GM21717 (cell line): ENCODE measurements around the gene ENTPD1.
A peak's percentile ranks its signal among the peaks of the same experiment; 100 is the strongest.

Source experiments
- ATAC-seq: cut with Tn5 transposase; IDR thresholded peaks from one replicate; pipeline ENCODE4 v1.9.1; 2021; ENCODE audit warnings: mild to moderate bottlenecking, moderate library complexity; ENCODE audit not compliant: unreplicated experiment

ENTPD1 gene

GRCh38 chr10:95820363-95820762 lies 64.4 kb downstream of the ENTPD1 start:
- peak; percentile 47 for ATAC-seq

GRCh38 chr10:95821720-95822119 lies 65.8 kb downstream of the ENTPD1 start:
- ATAC-seq, result no peak

- no peak for ATAC-seq
Observed at GRCh38 chr10:95830044-95830443, 74.1 kb downstream of the ENTPD1 start.

DNA sequence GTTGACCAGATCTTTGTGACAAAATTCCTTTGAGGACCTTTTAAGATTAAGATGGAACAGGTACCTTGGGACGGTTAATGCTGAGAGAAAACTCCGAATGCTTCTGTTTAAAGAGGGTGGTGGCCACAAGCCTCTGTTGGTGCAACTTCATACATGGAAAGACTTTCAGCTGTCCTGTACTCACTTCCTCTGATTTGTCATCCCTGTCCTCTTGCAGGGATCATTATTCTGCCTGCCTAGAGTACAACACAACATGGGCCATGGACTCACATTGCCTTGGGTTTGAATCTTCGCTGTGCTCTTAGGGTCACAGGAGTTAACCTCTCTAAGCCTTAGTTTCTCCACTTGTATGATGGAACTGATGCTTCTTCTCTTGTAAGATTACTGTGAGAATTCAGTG lies 75.1 kb downstream of the ENTPD1 start:
- no peak for ATAC-seq

GRCh38 chr10:95831515-95831914 lies 75.6 kb downstream of the ENTPD1 start:
- no peak for ATAC-seq

DNA sequence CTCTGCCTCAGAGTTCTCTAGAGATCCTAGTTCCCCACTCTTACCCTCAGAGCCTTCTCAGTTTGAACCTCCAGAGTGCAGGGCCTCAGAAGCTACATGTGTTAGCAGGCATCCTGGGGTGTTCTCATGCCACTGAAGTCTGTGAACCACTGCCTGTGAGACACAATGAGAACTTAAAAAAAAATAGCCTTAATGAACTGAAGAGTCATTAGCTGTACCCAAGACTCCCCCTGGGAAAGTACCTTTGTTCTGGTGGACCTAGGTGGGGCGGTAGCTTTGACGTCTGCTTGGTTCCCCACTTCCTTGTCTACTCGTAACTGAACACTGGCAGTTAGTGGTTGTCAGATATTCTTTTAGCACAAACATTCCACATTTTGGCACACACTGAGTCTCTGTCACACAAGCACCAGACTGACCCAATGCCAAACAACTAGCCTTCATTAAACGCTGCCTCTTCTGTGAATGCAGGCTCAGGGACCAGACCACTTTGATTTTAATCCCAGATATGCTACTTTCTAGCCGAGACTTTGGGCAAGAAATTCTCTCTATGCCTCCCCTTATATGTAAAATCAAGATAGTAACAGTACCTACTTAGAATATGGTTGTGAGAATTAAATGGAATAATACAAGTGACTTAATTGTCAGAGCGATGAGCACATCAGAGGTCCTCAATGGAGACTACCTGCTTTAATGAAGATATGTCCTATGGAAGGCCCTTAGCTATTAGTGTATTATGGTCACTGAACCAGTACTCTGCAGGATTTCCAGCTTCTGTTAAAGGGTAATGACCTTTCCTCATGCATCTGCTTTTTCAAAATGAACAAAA lies 76.5 kb downstream of the ENTPD1 start:
- ATAC-seq, result peak; percentile 84

DNA sequence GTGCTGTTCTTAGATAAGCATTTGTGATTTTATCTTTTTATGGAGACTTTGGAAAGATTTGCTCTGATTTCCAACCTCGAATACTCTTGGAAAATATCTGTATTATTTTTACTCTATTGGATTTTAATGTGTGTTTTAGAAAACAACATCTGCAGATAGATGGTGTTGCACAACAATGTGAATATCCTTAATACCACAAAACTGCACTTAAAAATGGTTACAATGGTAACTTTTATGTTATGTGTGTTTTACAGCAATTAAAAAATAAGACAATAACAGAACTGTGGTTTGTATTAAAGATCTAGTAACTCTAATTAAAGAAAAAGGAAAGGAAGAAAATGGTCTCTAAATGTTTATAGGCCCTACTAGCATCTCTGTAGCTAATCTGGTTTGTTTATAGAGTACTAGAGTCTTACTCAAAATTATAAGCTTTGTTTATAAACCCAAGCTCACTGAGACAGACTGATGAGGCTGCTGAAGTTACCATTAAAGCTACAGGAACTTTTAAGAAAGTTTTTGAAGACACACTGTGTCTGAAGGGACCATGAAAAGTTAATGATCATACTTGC lies 77.2 kb downstream of the ENTPD1 start:
- ATAC-seq, result no peak

GRCh38 chr10:95834406-95834805 lies 78.4 kb downstream of the ENTPD1 start:
- no peak for ATAC-seq

DNA sequence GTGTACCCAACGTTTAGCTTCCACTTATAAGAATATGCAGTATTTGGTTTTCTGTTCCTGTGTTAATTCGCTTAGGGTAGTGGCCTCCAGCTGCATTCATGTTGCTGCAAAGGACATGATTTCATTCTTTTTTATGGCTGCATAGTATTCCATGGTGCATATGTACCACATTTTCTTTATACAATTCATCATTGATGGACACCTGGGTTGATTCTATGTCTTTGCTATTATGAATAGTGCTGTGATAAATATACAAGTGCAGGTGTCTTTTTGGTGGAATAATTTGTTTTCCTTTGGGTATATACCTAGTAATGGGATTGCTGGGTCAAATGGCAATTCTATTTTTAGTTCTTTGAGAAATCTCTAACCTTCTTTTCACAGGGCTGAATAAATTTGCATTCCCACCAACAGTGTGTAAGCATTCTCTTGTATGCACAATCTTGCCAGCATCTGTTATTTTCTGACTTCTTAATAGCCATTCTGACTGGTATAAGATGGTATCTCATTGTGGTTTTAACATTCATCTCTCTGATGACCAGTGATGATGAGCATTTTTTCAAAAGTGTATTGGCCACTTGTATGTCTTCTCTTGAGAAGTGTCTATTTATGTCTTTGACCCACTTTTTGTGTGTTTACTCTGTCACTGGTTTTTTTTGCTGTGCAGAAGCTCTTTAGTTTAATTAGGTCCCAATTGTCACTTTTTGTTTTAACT lies 79.3 kb downstream of the ENTPD1 start:
- ATAC-seq, result no peak

DNA sequence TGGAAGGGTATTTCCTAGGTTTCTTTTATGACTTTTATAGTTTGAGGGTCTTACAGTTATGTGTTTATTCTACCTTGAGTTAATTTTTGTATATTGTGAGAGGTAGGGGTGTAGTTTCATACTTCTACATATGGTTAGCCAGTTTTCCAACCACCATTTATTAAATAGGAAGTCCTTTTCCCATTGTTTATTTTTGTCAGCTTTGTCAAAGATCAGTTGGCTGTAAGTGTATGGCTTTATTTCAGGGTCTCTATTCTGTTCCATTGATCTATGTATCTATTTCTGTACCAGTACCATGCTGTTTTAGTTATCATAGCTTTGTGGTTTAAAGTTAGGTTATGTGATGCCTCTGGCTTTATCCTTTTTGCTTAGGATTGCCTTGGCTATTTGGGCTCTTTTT lies 79.9 kb downstream of the ENTPD1 start:
- ATAC-seq, result no peak

DNA sequence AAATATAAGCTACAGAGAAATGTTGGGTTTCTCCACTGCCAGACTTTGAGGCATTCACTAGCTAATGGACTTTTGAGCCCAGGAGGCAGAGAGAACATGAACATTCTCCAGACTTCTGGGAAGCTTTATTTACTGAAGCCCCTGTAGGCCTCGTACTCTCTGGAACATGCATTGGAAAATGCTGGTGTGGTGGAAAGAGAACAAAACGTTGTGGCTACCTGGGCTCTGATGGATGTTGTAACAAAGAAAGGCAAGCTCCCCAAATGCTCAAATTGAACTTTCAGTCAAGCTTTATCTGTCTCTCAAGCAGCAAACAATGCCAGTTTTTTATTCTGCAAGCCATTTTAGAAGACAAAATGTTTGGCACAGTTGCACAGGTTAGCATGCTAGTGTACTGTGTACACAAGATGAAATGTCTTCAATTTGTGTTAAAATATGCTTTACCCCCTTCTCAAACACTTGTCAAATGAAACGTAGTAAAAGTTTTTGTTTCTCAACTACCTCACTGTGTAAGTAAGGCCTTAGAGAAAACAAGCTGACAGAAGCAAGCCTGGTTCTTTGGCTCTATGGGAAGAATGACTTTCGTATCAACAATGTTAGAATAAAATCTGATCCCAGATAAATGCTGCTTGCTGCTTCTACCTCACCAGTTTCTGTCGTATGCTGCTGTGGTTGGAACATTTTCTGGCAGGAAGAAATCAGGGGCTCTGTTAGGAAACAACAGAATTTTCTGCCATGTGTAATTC lies 80.8 kb downstream of the ENTPD1 start:
- no peak for ATAC-seq

- peak; percentile 22 for ATAC-seq
Observed at GRCh38 chr10:95837356-95837776, 81.4 kb downstream of the ENTPD1 start.

DNA sequence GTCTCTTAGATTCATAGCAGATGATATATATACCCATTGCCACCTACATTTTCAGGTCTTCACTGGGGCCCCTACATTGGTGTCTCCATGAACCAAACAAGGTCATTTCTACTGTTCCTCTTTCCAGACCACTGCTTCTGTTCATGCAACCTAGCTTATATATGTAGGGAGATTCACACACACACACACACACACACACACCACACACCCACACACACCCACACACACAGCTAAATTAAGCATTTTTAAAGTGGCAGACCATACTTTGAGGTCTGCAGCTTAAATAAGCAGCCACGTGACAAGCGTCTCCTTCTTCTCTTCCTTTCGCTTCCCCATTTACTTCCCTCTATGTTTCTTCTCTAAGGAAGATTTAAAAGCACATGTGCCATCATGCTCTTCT lies 81.8 kb downstream of the ENTPD1 start:
- ATAC-seq, result peak; percentile 48

- ATAC-seq, result no peak
Observed at GRCh38 chr10:95840121-95840520, 84.2 kb downstream of the ENTPD1 start.

DNA sequence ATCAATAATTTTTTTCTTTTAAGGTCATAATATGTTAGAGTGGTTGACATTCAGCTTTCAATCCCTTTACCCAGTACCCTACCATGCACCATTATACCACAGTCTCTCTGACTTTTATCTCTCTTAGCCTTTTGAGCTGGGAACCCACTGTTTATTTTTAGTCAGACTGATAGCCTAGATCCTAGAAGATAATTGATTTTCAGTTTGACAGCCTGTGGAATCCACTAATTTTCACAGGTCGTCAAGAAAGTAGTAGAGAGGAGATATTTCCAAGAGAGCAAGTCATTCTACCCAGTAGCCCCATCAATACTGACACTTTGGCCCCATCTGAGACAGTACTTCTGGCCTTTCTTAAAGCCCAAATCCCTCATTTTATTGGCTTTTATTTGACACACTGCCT lies 84.7 kb downstream of the ENTPD1 start:
- ATAC-seq, result no peak

DNA sequence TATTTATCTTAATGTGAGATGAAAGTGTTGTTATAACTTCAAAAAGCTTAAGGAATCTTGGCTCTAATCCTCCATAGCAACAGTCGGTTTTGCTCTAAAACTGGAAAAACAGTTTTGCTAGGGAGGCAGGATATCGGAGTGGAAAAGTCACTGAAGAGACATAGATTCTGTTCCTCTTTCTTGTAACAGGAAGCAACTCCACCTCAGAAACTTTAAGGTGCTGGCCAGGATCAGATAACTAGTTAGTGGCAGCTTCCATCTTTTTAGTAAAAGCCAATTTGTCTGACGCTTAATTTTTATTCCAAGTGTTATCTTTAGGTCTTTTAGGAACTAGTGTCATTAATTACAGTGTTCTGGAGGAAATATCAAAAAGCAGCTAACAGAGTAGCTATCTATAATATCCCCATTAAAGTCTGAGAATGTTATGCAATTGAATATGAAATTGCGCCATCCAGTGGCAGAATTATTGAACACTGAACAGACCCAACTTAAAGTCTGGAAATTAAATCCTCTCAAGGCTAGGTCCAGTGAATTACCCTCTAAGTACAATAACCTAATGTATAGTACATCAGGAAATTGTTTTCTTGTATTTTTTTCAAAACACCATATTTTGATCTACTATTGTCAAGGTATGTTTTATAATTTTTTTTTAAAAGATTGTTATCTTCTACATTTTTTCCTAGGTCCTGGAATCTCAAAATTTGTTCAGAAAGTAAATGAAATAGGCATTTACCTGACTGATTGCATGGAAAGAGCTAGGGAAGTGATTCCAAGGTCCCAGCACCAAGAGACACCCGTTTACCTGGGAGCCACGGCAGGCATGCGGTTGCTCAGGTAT lies 85.9 kb downstream of the ENTPD1 start:
- no peak for ATAC-seq

GRCh38 chr10:95845411-95845810 lies 89.4 kb downstream of the ENTPD1 start:
- no peak for ATAC-seq

DNA sequence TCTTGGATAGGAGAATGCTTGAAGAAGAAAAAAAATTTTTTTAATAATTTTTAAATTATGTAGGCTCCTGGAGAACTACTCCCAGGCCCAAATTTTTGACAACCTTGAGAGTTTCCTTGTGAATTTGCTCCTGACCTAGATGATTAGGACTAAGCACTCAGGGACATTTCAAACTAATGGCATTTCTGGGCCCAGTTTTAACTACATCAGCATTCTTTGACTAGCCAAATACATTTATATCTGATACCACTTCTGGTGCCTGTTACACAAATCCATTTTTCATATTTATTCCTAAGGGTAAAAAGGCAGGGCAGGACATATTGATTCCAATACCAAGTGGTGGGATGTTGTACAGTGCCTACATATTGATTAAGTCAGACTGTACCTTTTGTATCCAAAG lies 91.0 kb downstream of the ENTPD1 start:
- ATAC-seq, result no peak

- ATAC-seq, result no peak
Observed at GRCh38 chr10:95848841-95849240, 92.9 kb downstream of the ENTPD1 start.

- no peak for ATAC-seq
Observed at GRCh38 chr10:95850791-95851190, 94.8 kb downstream of the ENTPD1 start.
